Bronchial epithelial cell (primary cell): ENCODE results near the gene KRT73. TPM values are rescaled to one million over a fixed set of nuclear protein-coding genes. Genes with fewer than 3 reads are reported as not detected.

Source experiments
- DNase-seq: peaks from one replicate; pipeline ENCODE4 v3.0.0-alpha.2; 2010; ENCODE audit warnings: low read depth
- FAIRE-seq: peaks from 2 replicates; lab custom pipeline; 2011; peaks lifted over from hg19 to GRCh38; lab: Jason Lieb, UNC
- H3K27me3 ChIP-seq: 2 replicates; pipeline ENCODE4 v1.5.1; 2011; ENCODE audit warnings: low read length; ENCODE audit not compliant: control insufficient read depth, insufficient read depth
- H3K36me3 ChIP-seq: 2 replicates; pipeline ENCODE4 v1.5.1; 2011; ENCODE audit warnings: low read length; ENCODE audit not compliant: control insufficient read depth, insufficient read depth
- H3K4me3 ChIP-seq: 2 replicates; pipeline ENCODE4 v1.5.1; 2011; ENCODE audit warnings: mild to moderate bottlenecking, low read depth, low read length, control low read depth
- total RNA-seq: library from RNA; depleted of rRNA; stranded (reverse); fragments of >200 nt; gene quantifications from 2 replicates; pipeline ENCODE4 v1.2.1, GENCODE V29; 2014
- TF ChIP-seq, protein P1 (sequence below): IDR thresholded peaks from 2 replicates; pipeline ENCODE4 v1.5.1; 2011; ENCODE audit warnings: mild to moderate bottlenecking, moderate library complexity, low read length, control low read depth, inconsistent platforms; ENCODE audit not compliant: insufficient read depth, severe bottlenecking

The KRT73 gene
- total RNA-seq, 1 donor from 2014 or later: not detected

DNA sequence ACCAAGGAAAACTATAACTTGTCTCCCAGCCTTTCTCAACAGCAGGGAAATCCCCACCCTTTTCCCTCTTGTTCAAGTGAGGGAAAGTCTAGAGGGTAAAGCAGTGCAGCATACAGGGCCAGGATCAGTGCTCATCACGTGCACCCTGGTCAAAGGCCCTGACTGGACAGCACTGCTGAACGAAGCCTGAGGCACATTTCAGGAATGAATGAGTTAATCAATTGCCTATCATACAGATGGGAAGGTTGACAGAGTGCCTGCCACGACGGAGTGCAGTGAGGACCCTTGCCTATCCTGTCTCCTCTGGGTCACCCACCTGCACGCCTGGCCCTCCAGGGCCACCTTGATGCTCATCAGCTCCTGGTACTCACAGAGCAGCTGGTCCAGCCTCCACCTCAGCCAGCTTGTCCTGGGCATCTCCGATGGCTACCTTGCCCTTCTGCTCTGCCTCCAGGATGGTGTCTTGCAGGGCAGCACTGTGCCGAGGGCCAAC is 11.7 kb upstream of the KRT73 start:
- no peak for DNase-seq
- FAIRE-seq: no peak
- no peak overlapping the region for H3K4me3 ChIP-seq
- peaks cover 7% of the 10 kb centered on the region for H3K27me3 ChIP-seq
- H3K36me3 ChIP-seq: no peaks in the 10 kb centered on the region
- TF ChIP-seq, protein P1, sequence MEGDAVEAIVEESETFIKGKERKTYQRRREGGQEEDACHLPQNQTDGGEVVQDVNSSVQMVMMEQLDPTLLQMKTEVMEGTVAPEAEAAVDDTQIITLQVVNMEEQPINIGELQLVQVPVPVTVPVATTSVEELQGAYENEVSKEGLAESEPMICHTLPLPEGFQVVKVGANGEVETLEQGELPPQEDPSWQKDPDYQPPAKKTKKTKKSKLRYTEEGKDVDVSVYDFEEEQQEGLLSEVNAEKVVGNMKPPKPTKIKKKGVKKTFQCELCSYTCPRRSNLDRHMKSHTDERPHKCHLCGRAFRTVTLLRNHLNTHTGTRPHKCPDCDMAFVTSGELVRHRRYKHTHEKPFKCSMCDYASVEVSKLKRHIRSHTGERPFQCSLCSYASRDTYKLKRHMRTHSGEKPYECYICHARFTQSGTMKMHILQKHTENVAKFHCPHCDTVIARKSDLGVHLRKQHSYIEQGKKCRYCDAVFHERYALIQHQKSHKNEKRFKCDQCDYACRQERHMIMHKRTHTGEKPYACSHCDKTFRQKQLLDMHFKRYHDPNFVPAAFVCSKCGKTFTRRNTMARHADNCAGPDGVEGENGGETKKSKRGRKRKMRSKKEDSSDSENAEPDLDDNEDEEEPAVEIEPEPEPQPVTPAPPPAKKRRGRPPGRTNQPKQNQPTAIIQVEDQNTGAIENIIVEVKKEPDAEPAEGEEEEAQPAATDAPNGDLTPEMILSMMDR: no peak

DNA sequence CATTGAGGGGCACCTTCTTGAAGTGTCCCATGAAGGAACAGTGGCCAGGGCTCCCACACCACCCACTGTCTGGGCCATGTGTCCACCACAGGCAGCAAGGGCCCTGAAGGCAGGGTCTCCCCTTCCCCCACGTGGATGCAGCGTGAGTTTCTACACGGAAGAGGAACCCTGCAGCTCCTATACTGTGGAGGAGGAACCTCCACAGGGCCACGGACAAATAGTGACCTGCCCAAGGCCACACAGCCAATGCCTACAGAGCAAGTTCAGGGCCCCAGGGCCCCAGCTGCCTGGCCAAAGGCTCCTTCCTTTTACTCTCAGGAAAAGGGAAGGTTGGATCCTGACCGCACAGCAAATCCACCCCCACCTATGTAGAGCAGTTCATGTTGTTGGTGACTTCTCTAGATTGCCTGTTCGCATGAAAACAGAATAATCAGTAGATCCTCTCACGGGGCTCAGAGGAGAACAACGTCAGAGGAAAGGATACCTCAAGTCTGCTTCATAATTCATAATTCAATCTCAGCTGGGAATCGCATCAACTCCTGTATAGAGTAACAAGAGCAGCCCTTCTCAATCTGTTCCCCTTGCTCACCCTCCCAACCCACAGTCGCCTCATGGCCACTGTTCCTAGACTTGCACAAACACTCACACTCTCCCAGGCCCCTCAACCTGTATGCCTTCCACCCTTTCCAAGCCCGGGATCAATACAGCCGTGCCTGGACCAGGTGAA is 11.1 kb upstream of the KRT73 start:
- TF ChIP-seq, protein P1: no peak
- no peak for DNase-seq
- H3K36me3 ChIP-seq: no peaks in the 10 kb centered on the region
- no peak overlapping the region for H3K4me3 ChIP-seq
- H3K27me3 ChIP-seq: peaks cover 7% of the 10 kb centered on the region
- no peak for FAIRE-seq

DNA sequence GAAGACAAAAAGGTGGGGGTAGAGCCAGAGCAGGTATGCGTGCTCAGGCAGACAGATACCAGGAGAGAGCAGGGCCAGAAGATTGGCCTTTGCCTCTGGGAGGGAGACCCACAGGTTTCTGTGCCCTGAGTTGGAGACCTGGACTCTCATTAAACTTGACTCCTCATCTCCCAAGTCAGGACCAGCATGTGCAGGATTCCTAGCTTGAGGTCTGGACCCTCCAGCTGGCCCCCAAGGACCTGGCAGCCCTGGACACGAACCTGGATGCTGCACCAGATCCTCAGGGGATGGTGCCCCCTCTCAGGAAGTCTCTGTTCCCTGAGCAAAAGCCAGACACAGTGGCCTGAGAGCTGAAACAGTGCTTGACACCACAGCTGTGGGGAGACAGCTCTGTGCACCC is 10.5 kb upstream of the KRT73 start:
- Histone ChIP-seq H3K36me3 (no peaks in the 10 kb centered on the region), H3K27me3 (peaks cover 7% of the 10 kb centered on the region), H3K4me3 (no peak overlapping the region)
- no peak for DNase-seq
- TF ChIP-seq, protein P1: no peak
- FAIRE-seq: no peak

DNA sequence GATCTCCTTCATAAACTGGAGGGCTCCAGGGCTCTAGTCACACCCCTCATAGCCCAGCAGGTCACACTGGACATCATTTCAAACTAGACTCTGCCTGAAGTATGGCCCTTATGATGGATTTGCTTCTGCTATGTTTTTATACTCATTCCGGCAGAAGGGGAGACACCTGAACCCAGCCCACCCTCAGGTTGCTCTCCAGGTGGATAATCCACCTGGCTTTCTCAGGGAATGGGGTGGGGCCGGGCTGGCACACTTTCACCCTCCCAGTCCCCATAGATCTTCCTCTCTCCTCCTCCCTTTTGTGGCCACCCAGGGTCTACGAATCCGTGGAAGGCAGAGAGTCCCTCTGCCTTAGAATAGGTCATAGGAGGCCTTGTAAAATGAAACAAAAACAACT is 9.8 kb upstream of the KRT73 start:
- TF ChIP-seq, protein P1: no peak
- Histone ChIP-seq H3K36me3 (no peaks in the 10 kb centered on the region), H3K4me3 (no peak overlapping the region), H3K27me3 (peaks cover 5% of the 10 kb centered on the region)
- DNase-seq (no peak), FAIRE-seq (no peak)

DNA sequence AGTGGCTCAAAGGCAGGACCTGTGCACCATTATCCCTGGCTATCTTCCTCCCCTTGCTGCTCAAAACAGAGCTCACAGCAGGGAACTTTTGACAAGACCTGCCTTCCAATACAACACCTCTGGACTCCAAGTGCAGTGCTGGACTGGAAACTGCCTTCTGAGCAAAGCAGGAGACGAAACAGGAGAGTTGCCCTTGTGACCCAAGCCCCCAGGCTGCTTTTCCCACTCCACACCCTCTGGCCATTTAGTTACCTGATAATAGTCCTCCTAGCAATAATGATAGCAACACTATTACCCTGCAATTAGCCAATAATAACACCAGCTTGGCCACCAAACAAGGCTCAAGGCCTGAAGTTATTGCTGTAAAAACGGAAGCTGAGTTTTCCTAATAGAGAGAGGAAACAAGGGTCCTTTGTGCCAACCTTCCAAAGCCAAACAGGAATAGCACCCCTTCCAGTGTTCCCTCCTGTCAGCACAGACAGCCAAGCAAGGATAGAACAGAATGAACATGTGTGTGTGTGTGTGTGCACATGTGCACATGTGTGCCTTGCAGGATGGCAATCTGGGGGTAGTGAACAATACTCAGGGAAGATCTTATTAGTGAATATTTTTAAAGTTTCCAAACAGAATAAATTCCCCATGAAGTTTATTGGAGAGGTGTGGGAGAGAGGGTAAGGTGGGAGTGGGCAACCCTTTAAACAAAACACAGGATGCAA is 9.2 kb upstream of the KRT73 start:
- peaks cover 5% of the 10 kb centered on the region for H3K27me3 ChIP-seq
- DNase-seq (no peak), FAIRE-seq (peak; percentile 58)
- H3K4me3 ChIP-seq: no peak overlapping the region
- H3K36me3 ChIP-seq: no peaks in the 10 kb centered on the region
- TF ChIP-seq, protein P1: no peak
